ENCODE measurements around the gene IPO4.
A peak's percentile ranks its signal among the peaks of the same experiment; 100 is the strongest.
"Not testable (repeated sequence)": the region's sequence is repeated elsewhere in the genome, so short reads cannot be mapped to it uniquely, and the experiment has no call there.

IPO4 gene, protein sequence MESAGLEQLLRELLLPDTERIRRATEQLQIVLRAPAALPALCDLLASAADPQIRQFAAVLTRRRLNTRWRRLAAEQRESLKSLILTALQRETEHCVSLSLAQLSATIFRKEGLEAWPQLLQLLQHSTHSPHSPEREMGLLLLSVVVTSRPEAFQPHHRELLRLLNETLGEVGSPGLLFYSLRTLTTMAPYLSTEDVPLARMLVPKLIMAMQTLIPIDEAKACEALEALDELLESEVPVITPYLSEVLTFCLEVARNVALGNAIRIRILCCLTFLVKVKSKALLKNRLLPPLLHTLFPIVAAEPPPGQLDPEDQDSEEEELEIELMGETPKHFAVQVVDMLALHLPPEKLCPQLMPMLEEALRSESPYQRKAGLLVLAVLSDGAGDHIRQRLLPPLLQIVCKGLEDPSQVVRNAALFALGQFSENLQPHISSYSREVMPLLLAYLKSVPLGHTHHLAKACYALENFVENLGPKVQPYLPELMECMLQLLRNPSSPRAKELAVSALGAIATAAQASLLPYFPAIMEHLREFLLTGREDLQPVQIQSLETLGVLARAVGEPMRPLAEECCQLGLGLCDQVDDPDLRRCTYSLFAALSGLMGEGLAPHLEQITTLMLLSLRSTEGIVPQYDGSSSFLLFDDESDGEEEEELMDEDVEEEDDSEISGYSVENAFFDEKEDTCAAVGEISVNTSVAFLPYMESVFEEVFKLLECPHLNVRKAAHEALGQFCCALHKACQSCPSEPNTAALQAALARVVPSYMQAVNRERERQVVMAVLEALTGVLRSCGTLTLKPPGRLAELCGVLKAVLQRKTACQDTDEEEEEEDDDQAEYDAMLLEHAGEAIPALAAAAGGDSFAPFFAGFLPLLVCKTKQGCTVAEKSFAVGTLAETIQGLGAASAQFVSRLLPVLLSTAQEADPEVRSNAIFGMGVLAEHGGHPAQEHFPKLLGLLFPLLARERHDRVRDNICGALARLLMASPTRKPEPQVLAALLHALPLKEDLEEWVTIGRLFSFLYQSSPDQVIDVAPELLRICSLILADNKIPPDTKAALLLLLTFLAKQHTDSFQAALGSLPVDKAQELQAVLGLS
- 1.4 to 2.3 reads per million in 2 donors for total RNA-seq

DNA sequence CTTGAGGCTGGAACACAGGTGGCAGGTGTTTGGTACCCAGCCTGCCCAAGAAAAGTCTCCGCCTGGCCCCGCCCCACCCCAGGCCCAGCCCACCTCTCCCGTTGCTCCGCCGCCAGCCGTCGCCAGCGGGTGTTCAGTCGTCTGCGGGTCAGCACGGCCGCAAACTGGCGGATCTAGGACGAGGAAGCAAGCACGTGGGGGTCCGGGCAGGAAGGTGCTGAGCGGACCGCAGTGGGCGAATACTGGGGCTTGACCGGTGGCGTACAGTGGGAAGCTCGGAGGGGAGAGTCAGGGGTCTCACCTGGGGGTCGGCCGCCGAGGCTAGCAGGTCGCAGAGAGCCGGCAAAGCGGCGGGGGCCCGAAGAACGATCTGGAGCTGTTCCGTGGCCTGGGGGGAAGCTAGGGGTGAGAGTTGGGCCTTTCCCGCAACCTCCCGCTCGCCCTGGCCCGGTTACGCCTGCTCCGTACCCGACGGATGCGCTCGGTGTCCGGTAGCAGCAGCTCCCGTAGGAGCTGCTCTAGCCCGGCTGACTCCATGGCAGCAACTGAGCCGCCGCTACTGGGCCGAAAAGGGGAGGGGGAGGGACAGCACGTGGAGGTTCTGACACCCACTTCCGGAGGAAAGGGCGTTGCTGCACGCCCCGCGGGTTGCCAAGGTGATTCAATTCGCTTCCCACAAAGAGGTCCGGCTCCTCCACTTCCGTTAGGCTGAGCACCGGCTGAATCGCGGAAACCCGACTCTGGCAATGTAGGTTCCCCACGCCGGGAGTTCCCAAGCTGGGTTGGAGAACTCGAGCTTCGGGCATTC is at the start of gene IPO4:
TSS of gene IPO4 (minus strand) at position 566 of the 808 bp plus-strand sequence. CDS start at position 537, 29 bp downstream.
- peak; percentile 76 for DNase-seq

DNA sequence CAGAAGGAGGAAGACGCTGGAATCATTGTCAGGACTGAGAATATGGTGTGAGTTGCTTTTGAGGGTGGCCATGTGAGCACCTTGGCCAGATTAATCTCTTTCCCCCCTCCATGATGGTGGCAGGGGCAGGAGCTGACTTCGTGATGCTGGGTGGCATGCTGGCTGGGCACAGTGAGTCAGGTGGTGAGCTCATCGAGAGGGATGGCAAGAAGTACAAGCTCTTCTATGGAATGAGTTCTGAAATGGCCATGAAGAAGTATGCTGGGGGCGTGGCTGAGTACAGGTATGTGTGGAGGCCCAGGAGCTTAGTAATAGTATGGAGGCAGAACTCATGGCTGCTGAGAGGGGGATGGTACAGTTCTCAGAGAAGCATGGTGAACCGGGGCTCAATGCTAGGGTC is 49.5 kb upstream of the IPO4 start:
- no peak for DNase-seq

DNA sequence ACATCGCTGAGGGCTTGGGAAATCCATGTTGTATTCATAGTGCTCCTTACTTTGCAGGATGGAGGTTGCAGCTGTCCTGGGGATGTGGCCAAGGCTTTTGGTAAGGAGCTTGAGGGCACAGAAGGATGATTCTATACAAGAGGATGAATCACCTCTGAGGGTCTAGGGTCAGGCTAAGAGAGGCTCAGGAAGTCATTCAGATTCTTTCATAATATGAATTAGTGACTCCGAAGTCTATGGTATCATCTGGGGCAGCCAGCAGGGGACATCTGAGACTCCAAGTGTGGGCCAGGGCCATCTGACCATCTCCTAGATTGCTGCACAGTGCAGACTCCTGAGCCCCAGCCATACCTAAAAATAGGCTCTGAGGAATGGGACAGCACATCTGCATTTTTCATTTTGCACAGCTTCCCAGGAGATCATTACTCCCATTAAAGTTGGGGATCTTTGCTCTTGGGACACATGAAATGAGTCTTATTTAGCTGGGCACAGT is 48.9 kb upstream of the IPO4 start:
- DNase-seq, result no peak

DNA sequence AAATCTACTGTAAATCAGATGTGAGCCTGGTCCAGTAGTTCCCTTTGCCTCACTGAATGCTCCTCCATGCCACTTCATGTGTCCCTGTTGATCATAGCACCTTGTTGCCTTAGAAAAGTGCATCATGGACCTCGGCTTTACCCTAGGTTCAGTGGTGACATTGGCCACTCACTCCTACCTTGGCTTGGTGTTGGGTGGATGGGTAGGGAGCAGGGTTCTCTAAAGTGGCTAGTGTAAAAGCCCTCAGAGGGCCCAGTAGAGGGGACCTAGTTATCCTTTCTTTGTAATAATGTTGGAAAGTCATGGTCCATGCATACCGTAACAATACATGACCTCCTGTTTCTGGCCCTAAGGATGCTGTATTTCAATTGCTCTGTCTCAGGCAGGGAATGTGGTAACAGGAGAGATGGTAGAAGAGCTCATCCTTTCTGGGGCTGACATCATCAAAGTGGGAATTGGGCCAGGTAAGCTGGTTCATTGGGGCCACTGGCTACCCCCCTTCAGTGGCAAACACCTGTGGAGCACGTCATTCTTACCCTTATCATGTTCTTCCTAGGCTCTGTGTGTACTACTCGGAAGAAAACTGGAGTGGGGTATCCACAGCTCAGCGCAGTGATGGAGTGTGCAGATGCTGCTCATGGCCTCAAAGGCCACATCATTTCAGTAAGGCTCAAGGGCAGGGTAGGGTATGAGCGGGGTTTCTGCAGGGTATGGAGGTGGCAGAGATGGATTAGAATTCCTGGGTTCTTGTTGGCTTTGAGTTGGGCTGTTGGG is 48.3 kb upstream of the IPO4 start:
- no peak for DNase-seq

DNA sequence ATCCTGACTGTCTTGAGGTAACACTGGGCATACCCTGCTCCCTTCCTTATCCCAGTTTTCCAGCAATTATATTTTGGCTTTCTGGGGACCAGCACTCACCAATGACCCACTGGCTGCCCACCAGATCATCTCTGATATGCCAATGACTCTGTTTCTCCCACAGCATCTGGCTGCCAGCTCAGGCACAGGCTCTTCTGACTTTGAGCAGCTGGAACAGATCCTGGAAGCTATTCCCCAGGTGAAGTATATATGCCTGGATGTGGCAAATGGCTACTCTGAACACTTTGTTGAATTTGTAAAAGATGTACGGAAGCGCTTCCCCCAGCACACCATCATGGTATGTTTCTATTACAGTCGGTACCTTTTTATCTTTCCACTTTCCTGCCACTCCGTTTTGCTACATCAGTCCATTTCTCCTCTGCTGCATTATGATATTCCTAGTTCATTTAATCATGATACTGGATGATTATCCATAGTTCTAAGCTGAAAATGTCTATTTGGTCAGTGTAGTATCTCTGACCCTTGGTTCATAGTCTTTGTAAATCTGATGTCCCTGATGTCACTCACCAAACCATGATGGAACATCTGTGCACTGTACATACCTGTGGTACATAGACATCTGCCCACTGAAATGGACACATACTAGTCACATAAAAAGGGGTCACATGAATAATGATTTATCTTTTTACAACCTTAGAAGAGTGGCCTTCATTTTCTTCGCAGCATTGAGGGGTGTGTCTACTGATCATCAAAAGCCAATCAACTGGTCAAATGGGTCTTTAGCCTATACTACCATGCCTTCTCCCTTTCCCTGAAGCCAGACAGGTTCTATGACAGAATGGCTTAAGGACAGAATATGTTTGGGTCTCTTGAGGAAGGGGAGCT is 47.4 kb upstream of the IPO4 start:
- no peak for DNase-seq

DNA sequence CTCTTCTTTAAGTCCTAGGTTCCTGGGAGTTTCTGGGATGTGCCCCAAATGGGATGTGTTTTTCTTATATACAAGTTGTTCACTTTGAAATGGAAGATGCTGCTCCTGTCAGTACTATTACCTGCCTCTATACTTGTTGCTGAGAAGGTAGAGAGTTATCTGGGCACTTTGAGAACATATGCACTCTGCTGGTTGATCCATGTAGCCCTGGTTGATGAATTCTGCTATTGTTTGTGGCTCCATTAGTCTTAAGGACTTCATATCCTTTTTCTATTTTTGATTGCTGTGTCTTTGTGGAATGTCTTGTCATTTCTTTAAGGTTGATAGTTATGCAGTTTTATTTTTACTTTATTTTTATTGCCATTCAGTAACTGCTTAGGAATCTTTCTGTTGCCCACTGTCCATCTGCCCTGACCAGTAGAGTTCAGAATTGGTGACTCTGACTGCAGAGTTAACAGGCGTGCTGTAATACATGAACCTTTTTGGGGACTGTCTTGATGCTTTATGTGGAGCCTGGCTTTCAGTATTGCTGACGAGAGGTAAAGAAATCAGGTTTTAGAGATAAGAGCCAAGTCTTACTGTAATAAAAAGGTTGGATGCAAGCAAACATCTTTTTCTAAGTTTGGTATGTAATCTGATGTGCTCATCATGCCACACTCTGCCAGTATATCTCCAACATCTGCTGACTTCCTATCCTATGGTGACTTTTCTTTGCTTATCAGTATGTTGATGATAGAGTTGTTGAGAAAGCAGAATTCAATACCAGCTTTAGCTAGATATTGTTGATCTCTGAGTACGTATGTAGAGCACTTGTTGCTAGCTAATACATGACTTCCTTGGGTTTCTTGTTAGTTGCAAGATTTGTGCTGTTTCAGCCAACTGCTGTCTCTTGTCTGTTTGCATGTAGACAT is 45.7 kb upstream of the IPO4 start:
- no peak for DNase-seq

DNA sequence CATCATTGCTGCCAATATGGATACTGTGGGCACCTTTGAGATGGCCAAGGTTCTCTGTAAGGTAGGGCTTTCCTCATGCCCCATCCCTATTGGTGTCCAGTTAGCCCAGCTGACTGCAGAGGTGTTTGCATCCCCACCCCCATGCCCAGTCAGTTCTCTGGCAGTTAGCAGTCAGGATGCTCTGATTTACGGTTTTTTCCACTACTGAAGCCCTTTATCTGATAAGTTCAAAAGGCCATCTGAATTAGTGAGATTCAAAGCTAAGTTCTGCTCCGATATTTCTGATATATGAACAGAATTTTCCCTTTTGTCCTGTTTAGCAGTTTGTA is 44.9 kb upstream of the IPO4 start:
- DNase-seq, result no peak

DNA sequence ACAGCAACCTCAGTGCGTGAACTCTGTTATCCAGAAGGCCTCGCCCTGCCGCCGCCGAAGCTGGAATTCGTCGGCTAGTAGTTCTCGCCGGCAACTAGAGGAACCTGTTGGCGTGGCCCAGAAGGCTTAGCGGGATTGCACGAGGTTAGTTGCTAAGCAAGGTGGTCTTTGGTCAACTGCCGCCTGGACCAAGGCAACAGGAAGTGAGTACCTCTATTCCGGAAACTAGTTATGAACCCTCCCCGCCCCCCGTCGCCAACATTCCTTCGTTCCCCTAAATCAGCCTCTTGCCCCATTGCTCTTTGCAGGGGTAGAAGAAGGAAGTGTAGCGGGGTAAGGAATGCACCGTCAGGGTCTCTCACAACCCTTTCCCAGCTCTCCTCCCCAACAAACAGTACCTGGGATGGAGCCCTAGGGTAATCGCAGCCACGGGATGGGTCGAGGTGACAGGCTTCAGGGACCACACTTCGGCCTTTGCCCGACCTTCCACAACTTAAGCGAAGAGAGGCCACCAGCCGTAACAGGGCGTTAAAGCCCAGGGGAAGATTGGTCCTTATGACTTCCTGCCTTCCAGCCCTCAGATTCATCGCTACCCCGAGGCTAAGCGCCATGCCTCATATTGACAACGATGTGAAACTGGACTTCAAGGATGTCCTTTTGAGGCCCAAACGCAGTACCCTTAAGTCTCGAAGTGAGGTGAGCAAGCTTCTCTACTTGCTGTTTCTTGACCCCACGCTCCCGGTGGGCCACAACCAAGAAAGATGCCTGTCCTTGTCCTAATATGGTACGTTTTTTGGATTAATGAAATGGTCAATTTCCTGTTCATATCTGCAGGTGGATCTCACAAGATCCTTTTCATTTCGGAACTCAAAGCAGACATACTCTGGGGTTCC is 44.3 kb upstream of the IPO4 start, which contains the start of gene GMPR2:
TSS of gene GMPR2 (plus strand) at position 285 of the 893 bp plus-strand sequence. CDS start at position 610, 325 bp downstream.
- DNase-seq, result no peak

DNA sequence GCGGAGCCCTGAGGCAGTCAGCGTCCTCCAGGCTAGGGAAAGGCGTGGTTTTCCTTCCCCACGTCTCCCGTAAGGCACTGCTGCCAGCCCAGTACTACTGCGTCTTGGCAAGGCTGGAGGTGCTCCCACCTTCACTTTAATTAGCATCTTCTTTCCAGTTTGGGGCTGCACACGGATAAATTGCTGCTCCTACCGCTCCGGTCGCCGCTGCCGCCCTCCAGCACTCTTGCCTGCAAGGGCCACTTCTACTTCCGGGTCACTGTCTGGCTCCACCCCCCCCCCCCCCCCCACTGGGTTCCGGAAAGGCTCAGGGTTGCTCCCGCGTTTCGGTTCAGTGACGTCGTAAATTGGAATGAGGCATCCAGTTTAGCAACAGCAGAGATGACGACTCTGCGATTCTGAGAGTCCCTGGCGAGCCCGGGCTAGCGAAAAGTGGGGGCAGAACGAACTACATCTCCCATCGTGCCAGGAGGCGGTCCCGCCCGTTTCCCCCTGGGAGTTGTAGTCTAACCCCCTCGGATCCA is 43.6 kb upstream of the IPO4 start, which contains the start of gene NEDD8:
TSS of gene NEDD8 (minus strand) at position 247 of the 524 bp plus-strand sequence. CDS start at position 147, 100 bp downstream.
- DNase-seq, result peak; percentile 50

DNA sequence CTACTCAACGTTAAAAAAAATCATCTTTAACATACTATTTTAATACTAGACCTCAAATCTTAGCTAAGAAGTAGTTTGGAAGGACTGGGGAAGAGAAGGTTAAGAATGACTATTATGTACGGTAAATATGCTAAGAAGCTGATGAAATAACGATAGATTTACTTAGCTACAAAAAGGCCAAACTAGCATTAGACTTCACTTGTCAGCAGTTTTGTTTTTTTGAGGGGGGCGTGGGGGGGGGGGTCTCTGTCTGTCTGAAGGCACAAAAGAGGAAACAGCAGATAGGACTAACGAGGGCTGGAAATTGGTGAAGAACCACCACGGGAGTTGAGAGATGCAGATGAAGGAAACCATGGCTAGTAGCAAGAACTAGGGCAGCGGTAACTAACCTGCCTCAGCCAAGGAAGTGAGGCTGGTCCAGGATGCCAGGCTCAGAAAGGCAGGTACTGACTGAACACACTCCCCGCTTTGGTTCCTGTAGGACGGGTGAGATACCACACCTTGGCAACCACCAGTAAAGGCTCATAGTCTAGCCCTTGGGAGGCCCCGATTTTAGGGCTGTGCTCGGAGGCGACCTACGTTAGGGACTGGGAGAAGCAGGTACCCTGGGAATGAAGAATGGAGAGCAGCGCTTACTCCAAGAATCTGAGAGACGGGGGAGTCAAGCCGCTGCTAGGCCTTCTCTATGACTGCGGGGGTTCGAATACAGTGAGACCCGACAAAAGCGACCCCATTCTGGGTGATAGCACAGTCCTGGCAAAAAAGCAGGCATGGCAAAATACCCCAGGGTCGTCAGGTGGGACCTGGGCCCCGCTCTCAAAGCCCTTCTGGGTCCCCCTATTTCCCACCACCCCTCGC is 42.9 kb upstream of the IPO4 start:
- no peak for DNase-seq

DNA sequence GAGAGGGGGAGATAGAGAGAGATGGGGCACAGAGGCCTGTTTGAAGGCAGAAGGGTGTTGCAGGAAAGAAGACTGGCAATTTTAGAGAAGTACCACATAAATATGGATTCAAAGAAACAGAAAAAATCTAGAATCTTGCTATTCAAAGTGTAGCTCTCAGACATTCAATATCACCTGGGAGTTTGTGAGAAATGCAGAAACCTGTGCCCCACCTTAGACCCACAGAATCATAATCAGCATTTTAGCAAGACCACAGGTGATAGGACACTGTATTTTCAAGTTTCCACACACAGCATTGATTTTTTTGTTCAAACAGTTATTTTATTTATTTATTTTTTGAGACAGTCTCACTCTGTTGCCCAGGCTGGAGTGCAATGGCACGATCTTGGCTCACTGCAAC is 40.3 kb upstream of the IPO4 start:
- no peak for DNase-seq

DNA sequence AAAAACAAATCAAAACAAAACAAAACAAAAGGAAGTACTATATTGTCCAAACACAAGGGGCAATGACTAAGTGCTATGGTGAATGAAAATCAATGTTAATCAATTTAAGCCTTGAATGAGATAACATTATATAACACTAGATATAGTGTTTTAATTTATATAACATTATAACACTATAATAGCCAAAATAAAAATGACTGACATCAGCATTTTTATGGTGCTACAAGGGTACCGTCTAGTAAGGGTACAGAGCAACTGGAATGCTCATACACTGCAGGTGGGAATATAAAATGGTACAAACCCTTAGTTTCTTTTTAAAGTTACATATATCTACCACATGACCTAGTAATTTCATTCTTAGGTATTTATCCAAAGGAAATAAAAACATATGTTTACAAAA is 37.9 kb upstream of the IPO4 start:
- no peak for DNase-seq

DNA sequence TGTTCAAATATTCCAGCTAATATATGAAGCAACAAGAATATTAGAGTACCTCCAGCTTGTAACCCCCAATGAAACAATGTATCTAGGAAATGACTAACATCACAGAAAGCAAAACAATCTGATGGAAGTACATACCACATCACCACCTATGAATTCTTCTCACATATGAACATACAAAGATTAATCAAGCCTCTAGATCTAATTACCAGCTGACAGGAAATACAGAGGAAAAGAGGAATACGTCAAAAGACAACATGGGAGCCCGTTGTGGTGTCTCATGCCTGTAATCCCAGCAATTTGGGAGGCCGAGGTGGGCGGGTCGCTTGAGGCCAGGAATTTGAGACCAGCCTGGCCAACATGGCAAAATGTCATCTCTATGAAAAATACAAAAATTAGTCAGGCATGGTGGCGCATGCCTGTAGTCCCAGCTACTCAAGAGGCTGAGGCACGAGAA is 36.0 kb upstream of the IPO4 start:
- no peak for DNase-seq

DNA sequence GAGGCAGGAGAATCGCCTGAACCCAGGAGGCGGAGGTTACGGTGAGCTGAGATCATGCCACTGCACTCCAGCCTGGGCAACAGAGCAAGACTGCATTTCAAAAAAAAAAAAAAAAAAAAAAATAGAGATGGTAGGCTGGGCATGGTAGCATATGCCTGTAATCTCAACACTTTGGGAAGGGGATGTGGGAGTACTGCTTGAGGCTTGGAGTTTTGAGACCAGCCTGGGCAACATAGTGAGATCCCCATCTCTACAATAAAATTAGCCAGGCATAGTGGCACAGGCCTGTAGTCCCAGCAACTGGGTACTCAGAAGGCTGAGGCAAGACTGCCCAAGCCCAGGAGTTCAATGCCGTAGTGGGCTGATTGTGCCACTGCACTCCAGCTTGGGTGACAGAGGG is 34.4 kb upstream of the IPO4 start:
- not testable (repeated sequence) for DNase-seq

DNA sequence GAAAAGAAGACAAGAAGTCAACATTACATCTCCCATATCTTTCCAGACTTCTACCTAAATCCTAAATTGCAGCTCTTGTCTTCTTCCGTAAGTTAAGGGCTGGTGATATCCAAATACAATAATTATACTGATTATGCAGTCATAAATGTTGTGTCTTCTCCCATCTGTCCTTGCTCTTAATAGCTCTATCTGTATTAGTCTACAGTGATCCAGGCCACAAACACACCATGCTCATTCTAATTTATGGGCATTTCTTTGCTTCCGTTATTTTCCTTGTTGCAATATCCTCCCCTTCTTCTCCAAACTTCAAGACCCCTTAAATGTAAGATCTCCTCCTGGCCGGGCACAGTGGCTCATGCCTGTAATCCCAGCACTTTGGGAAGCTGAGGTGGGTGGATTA is 30.9 kb upstream of the IPO4 start:
- no peak for DNase-seq

DNA sequence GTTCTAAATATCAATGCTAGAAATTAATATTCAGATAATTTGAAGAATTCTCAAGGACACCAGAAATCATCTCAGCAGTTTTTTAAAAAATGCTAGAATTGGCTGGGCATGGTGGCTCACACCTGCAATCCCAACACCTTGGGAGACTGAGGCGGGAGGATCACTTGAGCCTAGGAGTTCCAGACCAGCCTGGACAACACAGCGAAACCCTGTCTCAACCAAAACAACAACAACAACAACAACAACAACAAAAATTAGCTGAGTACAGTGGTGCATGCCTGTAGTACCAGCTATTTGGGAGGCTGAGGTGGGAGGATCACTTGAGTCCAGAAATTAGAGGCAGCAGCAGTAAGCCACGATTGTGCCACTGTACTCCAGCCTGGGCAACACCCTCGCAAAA is 30.5 kb upstream of the IPO4 start:
- no peak for DNase-seq

DNA sequence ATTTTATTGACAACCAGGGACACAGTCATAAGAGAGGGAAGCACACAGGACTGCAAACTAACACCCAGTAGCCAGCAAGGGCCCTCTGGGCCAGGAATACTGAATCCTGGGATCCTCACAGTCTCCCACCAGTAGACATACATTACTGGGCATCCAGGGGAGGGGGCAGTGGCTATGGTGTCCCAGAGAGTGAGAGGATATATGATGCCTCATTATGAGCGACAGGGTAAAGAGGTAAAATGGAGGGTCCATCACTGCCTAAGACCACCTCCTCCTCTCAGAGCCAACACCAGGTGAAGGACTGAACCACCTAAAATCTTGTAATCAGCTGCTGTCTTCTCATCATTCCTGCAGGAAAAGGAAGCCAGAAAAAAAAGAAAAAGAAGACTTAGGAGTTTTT is 28.3 kb upstream of the IPO4 start:
- not testable (repeated sequence) for DNase-seq

All from activated gamma-delta T cell (primary cell).